NCI-H510A (cell line): Measurements from ENCODE around the gene EED.
"Not testable (repeated sequence)": the region's sequence is repeated elsewhere in the genome, so short reads cannot be mapped to it uniquely, and the experiment has no call there.

Experiments
- DNase-seq: peaks from one replicate; lab custom pipeline; 2025; lab: John Stamatoyannopoulos, UW

Gene EED

GRCh38 chr11:86249307-86250098 lies 5.0 kb downstream of the EED start:
- DNase-seq = no peak

GRCh38 chr11:86251345-86251744 lies 6.8 kb downstream of the EED start:
- DNase-seq = no peak

GRCh38 chr11:86255896-86256295 lies 11.3 kb downstream of the EED start:
- DNase-seq = no peak

- no peak for DNase-seq
Observed at GRCh38 chr11:86256608-86257007, 12.1 kb downstream of the EED start.

GRCh38 chr11:86257446-86257845 lies 12.9 kb downstream of the EED start:
- no peak for DNase-seq

- no peak for DNase-seq
Observed at GRCh38 chr11:86259730-86260129, 15.2 kb downstream of the EED start.

- DNase-seq = no peak
Observed at GRCh38 chr11:86261328-86261727, 16.8 kb downstream of the EED start.

GRCh38 chr11:86262387-86262786 lies 17.8 kb downstream of the EED start:
- no peak for DNase-seq

- DNase-seq = no peak
Observed at GRCh38 chr11:86264649-86265048, 20.1 kb downstream of the EED start.

- no peak for DNase-seq
Observed at GRCh38 chr11:86265194-86265593, 20.6 kb downstream of the EED start.

- DNase-seq = no peak
Observed at GRCh38 chr11:86269645-86270044, 25.1 kb downstream of the EED start.

- no peak for DNase-seq
Observed at GRCh38 chr11:86274503-86274902, 29.9 kb downstream of the EED start.

- DNase-seq = no peak
Observed at GRCh38 chr11:86274999-86275398, 30.4 kb downstream of the EED start.

GRCh38 chr11:86275493-86276370 lies 31.2 kb downstream of the EED start:
- no peak for DNase-seq

GRCh38 chr11:86277741-86278140 lies 33.2 kb downstream of the EED start:
- DNase-seq = no peak

GRCh38 chr11:86278226-86278625 lies 33.7 kb downstream of the EED start:
- no peak for DNase-seq

- DNase-seq = no peak
Observed at GRCh38 chr11:86279747-86280146, 35.2 kb downstream of the EED start.

- no peak for DNase-seq
Observed at GRCh38 chr11:86287468-86287796, 42.9 kb downstream of the EED start.

GRCh38 chr11:86288776-86289507 lies 44.4 kb downstream of the EED start:
- no peak for DNase-seq

- not testable (repeated sequence) for DNase-seq
Observed at GRCh38 chr11:86289508-86290280, 45.1 kb downstream of the EED start.

GRCh38 chr11:86291466-86292262 lies 47.1 kb downstream of the EED start:
- DNase-seq = no peak
